Measurements from ENCODE around the gene PYGL.

PYGL gene

GRCh38 chr14:50936882-50937281, 7.4 kb downstream of the PYGL start:
- no peak for DNase-seq (ENCODE audit: low spot score)
- Histone ChIP-seq H2BK15ac (ENCODE audit: low read length) (no peak overlapping the region), H4K91ac (ENCODE audit: low read depth, low read length, poor library complexity) (no peak overlapping the region), H2BK120ac (ENCODE audit: low read depth, low read length) (no peak overlapping the region), H2AK5ac (ENCODE audit: low read depth, low read length) (no peak overlapping the region), H3K9ac (ENCODE audit: low read depth, low read length, poor library complexity) (no peak overlapping the region), H4K8ac (ENCODE audit: low read depth, low read length) (no peak overlapping the region), H2BK12ac (ENCODE audit: low read length) (no peak overlapping the region), H3K36me3 (replicated peaks in 1 of 2; ENCODE audit: control insufficient read depth in 2 of 2, insufficient read depth in 2 of 2, low read length in 2 of 2) (peaks cover 0 to 5% of the 10 kb centered on the region in 2 donors), H3K18ac (ENCODE audit: low read length) (no peak overlapping the region), H2BK5ac (ENCODE audit: low read length) (no peak overlapping the region), H3K14ac (ENCODE audit: low read length) (no peak overlapping the region), H3K79me1 (ENCODE audit: low read depth, low read length) (no peaks in the 10 kb centered on the region), H3K23ac (ENCODE audit: low read depth, low read length, poor library complexity) (no peak overlapping the region), H3K4me2 (ENCODE audit: insufficient read depth, low read length, poor library complexity, severe bottlenecking) (no peak overlapping the region), H3K9me3 (replicated peaks in 1 of 2; ENCODE audit: control insufficient read depth in 2 of 2, insufficient read depth in 1 of 2, low read depth in 1 of 2, low read length in 2 of 2) (no peaks in the 10 kb centered on the region), H3K4me3 (ENCODE audit: low read length in 2 of 2) (no peak overlapping the region), H3K4me1 (ENCODE audit: control insufficient read depth in 2 of 2, insufficient read depth in 1 of 2, low read depth in 1 of 2, low read length in 2 of 2) (no peaks in the 10 kb centered on the region), H3K27me3 (ENCODE audit: control insufficient read depth in 3 of 3, insufficient read depth in 3 of 3, low read depth in 1 of 3, low read length in 3 of 3) (no peaks in the 10 kb centered on the region), H3K4ac (ENCODE audit: low read length) (no peak overlapping the region), H2AFZ (ENCODE audit: low read length) (no peak overlapping the region), H3K27ac (replicated peaks; ENCODE audit: low read length) (no peak overlapping the region)
- WGBS, 2 donors (ENCODE audit: extremely low coverage in 2 of 2, insufficient read length in 2 of 2, insufficient replicate concordance in 1 of 2): no CpG with 5 or more reads among the region's 2 CpGs

GRCh38 chr14:50936016-50936340, 8.3 kb downstream of the PYGL start:
- no peak overlapping the region for H3K9ac ChIP-seq (ENCODE audit: low read depth, low read length, poor library complexity)
- no peaks in the 10 kb centered on the region for H3K4me1 ChIP-seq (ENCODE audit: control insufficient read depth in 2 of 2, insufficient read depth in 1 of 2, low read depth in 1 of 2, low read length in 2 of 2)
- no peak overlapping the region for H3K4me3 ChIP-seq (ENCODE audit: low read length in 2 of 2)
- H3K14ac ChIP-seq (ENCODE audit: low read length): no peak overlapping the region
- H3K18ac ChIP-seq (ENCODE audit: low read length): no peak overlapping the region
- H2AFZ ChIP-seq (ENCODE audit: low read length): no peak overlapping the region
- H2BK15ac ChIP-seq (ENCODE audit: low read length): no peak overlapping the region
- no CpG with 5 or more reads among the region's 2 CpGs for WGBS, 2 donors (ENCODE audit: extremely low coverage in 2 of 2, insufficient read length in 2 of 2, insufficient replicate concordance in 1 of 2)
- no peak overlapping the region for H2BK120ac ChIP-seq (ENCODE audit: low read depth, low read length)
- H2BK5ac ChIP-seq (ENCODE audit: low read length): no peak overlapping the region
- no peaks in the 10 kb centered on the region for H3K9me3 ChIP-seq (replicated peaks in 1 of 2; ENCODE audit: control insufficient read depth in 2 of 2, insufficient read depth in 1 of 2, low read depth in 1 of 2, low read length in 2 of 2)
- no peaks in the 10 kb centered on the region for H3K27me3 ChIP-seq (ENCODE audit: control insufficient read depth in 3 of 3, insufficient read depth in 3 of 3, low read depth in 1 of 3, low read length in 3 of 3)
- no peak for DNase-seq (ENCODE audit: low spot score)
- H3K23ac ChIP-seq (ENCODE audit: low read depth, low read length, poor library complexity): no peak overlapping the region
- H3K36me3 ChIP-seq (replicated peaks in 1 of 2; ENCODE audit: control insufficient read depth in 2 of 2, insufficient read depth in 2 of 2, low read length in 2 of 2): peaks cover 0 to 8% of the 10 kb centered on the region in 2 donors
- H3K27ac ChIP-seq (replicated peaks; ENCODE audit: low read length): no peak overlapping the region
- no peak overlapping the region for H3K4me2 ChIP-seq (ENCODE audit: insufficient read depth, low read length, poor library complexity, severe bottlenecking)
- H4K91ac ChIP-seq (ENCODE audit: low read depth, low read length, poor library complexity): no peak overlapping the region
- H2AK5ac ChIP-seq (ENCODE audit: low read depth, low read length): no peak overlapping the region
- no peak overlapping the region for H4K8ac ChIP-seq (ENCODE audit: low read depth, low read length)
- no peaks in the 10 kb centered on the region for H3K79me1 ChIP-seq (ENCODE audit: low read depth, low read length)
- H3K4ac ChIP-seq (ENCODE audit: low read length): no peak overlapping the region
- H2BK12ac ChIP-seq (ENCODE audit: low read length): no peak overlapping the region

- H3K4me1 ChIP-seq (ENCODE audit: control insufficient read depth in 2 of 2, insufficient read depth in 1 of 2, low read depth in 1 of 2, low read length in 2 of 2): no peaks in the 10 kb centered on the region
- H2BK120ac ChIP-seq (ENCODE audit: low read depth, low read length): no peak overlapping the region
- no CpG with 5 or more reads among the region's 5 CpGs for WGBS, 2 donors (ENCODE audit: extremely low coverage in 2 of 2, insufficient read length in 2 of 2, insufficient replicate concordance in 1 of 2)
- H2BK12ac ChIP-seq (ENCODE audit: low read length): no peak overlapping the region
- no peak overlapping the region for H3K9ac ChIP-seq (ENCODE audit: low read depth, low read length, poor library complexity)
- no peak overlapping the region for H2BK15ac ChIP-seq (ENCODE audit: low read length)
- peaks cover 0 to 10% of the 10 kb centered on the region in 2 donors for H3K36me3 ChIP-seq (replicated peaks in 1 of 2; ENCODE audit: control insufficient read depth in 2 of 2, insufficient read depth in 2 of 2, low read length in 2 of 2)
- H3K4me2 ChIP-seq (ENCODE audit: insufficient read depth, low read length, poor library complexity, severe bottlenecking): no peak overlapping the region
- no peaks in the 10 kb centered on the region for H3K27me3 ChIP-seq (ENCODE audit: control insufficient read depth in 3 of 3, insufficient read depth in 3 of 3, low read depth in 1 of 3, low read length in 3 of 3)
- no peak overlapping the region for H3K14ac ChIP-seq (ENCODE audit: low read length)
- no peak overlapping the region for H3K18ac ChIP-seq (ENCODE audit: low read length)
- no peak overlapping the region for H3K4ac ChIP-seq (ENCODE audit: low read length)
- H2AK5ac ChIP-seq (ENCODE audit: low read depth, low read length): no peak overlapping the region
- no peak overlapping the region for H4K8ac ChIP-seq (ENCODE audit: low read depth, low read length)
- no peaks in the 10 kb centered on the region for H3K79me1 ChIP-seq (ENCODE audit: low read depth, low read length)
- H2BK5ac ChIP-seq (ENCODE audit: low read length): no peak overlapping the region
- DNase-seq (ENCODE audit: low spot score): no peak
- no peak overlapping the region for H2AFZ ChIP-seq (ENCODE audit: low read length)
- no peak overlapping the region for H4K91ac ChIP-seq (ENCODE audit: low read depth, low read length, poor library complexity)
- H3K4me3 ChIP-seq (ENCODE audit: low read length in 2 of 2): no peak overlapping the region
- H3K27ac ChIP-seq (replicated peaks; ENCODE audit: low read length): no peak overlapping the region
- H3K9me3 ChIP-seq (replicated peaks in 1 of 2; ENCODE audit: control insufficient read depth in 2 of 2, insufficient read depth in 1 of 2, low read depth in 1 of 2, low read length in 2 of 2): no peaks in the 10 kb centered on the region
- H3K23ac ChIP-seq (ENCODE audit: low read depth, low read length, poor library complexity): no peak overlapping the region
Measured at GRCh38 chr14:50935126-50936015, 8.9 kb downstream of the PYGL start.

- no peak overlapping the region for H2BK12ac ChIP-seq (ENCODE audit: low read length)
- H3K36me3 ChIP-seq (replicated peaks in 1 of 2; ENCODE audit: control insufficient read depth in 2 of 2, insufficient read depth in 2 of 2, low read length in 2 of 2): peaks cover 0 to 12% of the 10 kb centered on the region in 2 donors
- no peak overlapping the region for H2BK5ac ChIP-seq (ENCODE audit: low read length)
- no peak overlapping the region for H3K4me2 ChIP-seq (ENCODE audit: insufficient read depth, low read length, poor library complexity, severe bottlenecking)
- no peak overlapping the region for H3K27ac ChIP-seq (replicated peaks; ENCODE audit: low read length)
- no peak overlapping the region for H2AFZ ChIP-seq (ENCODE audit: low read length)
- H3K23ac ChIP-seq (ENCODE audit: low read depth, low read length, poor library complexity): no peak overlapping the region
- no peak overlapping the region for H3K4me3 ChIP-seq (ENCODE audit: low read length in 2 of 2)
- no peak overlapping the region for H3K4ac ChIP-seq (ENCODE audit: low read length)
- no peak overlapping the region for H3K14ac ChIP-seq (ENCODE audit: low read length)
- no peaks in the 10 kb centered on the region for H3K9me3 ChIP-seq (replicated peaks in 1 of 2; ENCODE audit: control insufficient read depth in 2 of 2, insufficient read depth in 1 of 2, low read depth in 1 of 2, low read length in 2 of 2)
- no peaks in the 10 kb centered on the region for H3K79me1 ChIP-seq (ENCODE audit: low read depth, low read length)
- H3K27me3 ChIP-seq (ENCODE audit: control insufficient read depth in 3 of 3, insufficient read depth in 3 of 3, low read depth in 1 of 3, low read length in 3 of 3): no peaks in the 10 kb centered on the region
- H2BK15ac ChIP-seq (ENCODE audit: low read length): no peak overlapping the region
- H3K9ac ChIP-seq (ENCODE audit: low read depth, low read length, poor library complexity): no peak overlapping the region
- DNase-seq (ENCODE audit: low spot score): no peak
- WGBS, 2 donors (ENCODE audit: extremely low coverage in 2 of 2, insufficient read length in 2 of 2, insufficient replicate concordance in 1 of 2): no CpG with 5 or more reads among the region's 4 CpGs
- no peak overlapping the region for H3K18ac ChIP-seq (ENCODE audit: low read length)
- H2BK120ac ChIP-seq (ENCODE audit: low read depth, low read length): no peak overlapping the region
- H4K8ac ChIP-seq (ENCODE audit: low read depth, low read length): no peak overlapping the region
- H4K91ac ChIP-seq (ENCODE audit: low read depth, low read length, poor library complexity): no peak overlapping the region
- no peaks in the 10 kb centered on the region for H3K4me1 ChIP-seq (ENCODE audit: control insufficient read depth in 2 of 2, insufficient read depth in 1 of 2, low read depth in 1 of 2, low read length in 2 of 2)
- H2AK5ac ChIP-seq (ENCODE audit: low read depth, low read length): no peak overlapping the region
Measured at GRCh38 chr14:50932592-50933495, 11.4 kb downstream of the PYGL start.
